H1 (cell line): ENCODE data around the gene TRAP1. TPM values are rescaled to one million over a fixed set of nuclear protein-coding genes. Genes with fewer than 3 reads are reported as not detected.

Experiments
- CTCF ChIA-PET: fragments of 300-600 bp; sonication (Branson Sonifier 250); formaldehyde crosslinking; loops from one replicate; lab custom pipeline; 2021; ENCODE audit not compliant: partially characterized antibody; lab: Charles Lee
- POLR2A ChIA-PET: fragments of 300-600 bp; sonication (Branson Sonifier 250); formaldehyde crosslinking; loops from one replicate; lab custom pipeline; 2021; ENCODE audit warnings: inconsistent platforms; ENCODE audit not compliant: partially characterized antibody; lab: Charles Lee
- DNase-seq, 2 experiments: peaks; one replicate each; pipeline versions ENCODE4 v3.0.0 to v3.0.0-alpha.2; 2010 to 2022; ENCODE audit warnings: low spot score in 2 of 2, low read depth in 1 of 2, mixed read lengths in 1 of 2
- FAIRE-seq: peaks from 2 replicates; lab custom pipeline; 2011; peaks lifted over from hg19 to GRCh38; lab: Jason Lieb, UNC
- H2AFZ ChIP-seq: 2 replicates; pipeline ENCODE4 v1.8.1; 2012; ENCODE audit warnings: low read length, inconsistent platforms
- H2AK5ac ChIP-seq: 2 replicates; pipeline ENCODE4 v1.6.1; 2013; ENCODE audit warnings: low read depth, low read length
- H2BK120ac ChIP-seq: replicated peaks from 2 replicates; pipeline ENCODE3; 2013; ENCODE audit warnings: low read depth, low read length, inconsistent platforms
- H2BK12ac ChIP-seq: 2 replicates; pipeline ENCODE4 v1.6.1; 2013; ENCODE audit warnings: low read depth, low read length
- H2BK15ac ChIP-seq: 2 replicates; pipeline ENCODE4 v1.6.1; 2013; ENCODE audit warnings: low read length
- H2BK20ac ChIP-seq: 2 replicates; pipeline ENCODE4 v1.6.1; 2013; ENCODE audit warnings: low read length
- H2BK5ac ChIP-seq: 2 replicates; pipeline ENCODE4 v1.6.1; 2013; ENCODE audit warnings: low read depth, low read length
- H3K14ac ChIP-seq: 2 replicates; pipeline ENCODE4 v1.6.1; 2013; ENCODE audit warnings: inconsistent platforms; ENCODE audit not compliant: insufficient read length
- H3K18ac ChIP-seq: 2 replicates; pipeline ENCODE4 v1.6.1; 2013; ENCODE audit warnings: low read length; ENCODE audit errors: extremely low read depth
- H3K23ac ChIP-seq: 2 replicates; pipeline ENCODE4 v1.6.1; 2013; ENCODE audit warnings: inconsistent platforms; ENCODE audit not compliant: insufficient read length
- H3K23me2 ChIP-seq: 2 replicates; pipeline ENCODE4 v1.6.1; 2013; ENCODE audit warnings: low read depth, low read length
- H3K27ac ChIP-seq: 2 replicates; pipeline ENCODE4 v1.6.1; 2011; ENCODE audit warnings: low read depth, low read length, inconsistent platforms
- H3K27me3 ChIP-seq, 4 experiments: replicated peaks in 1 of 4; 1 replicate in 1 of 4; 2 replicates in 3 of 4; pipeline versions ENCODE4 v1.6.1 to v1.8.1; 2011 to 2013; ENCODE audit warnings: low read length in 3 of 4, mild to moderate bottlenecking in 3 of 4, inconsistent platforms in 2 of 4, mixed read lengths in 2 of 4, moderate library complexity in 1 of 4; ENCODE audit not compliant: control insufficient read depth in 3 of 4, insufficient read depth in 3 of 4; ENCODE audit errors: extremely low read depth in 1 of 4
- H3K36me3 ChIP-seq, 4 experiments: 2 replicates each; pipeline versions ENCODE4 v1.6.1 to v1.8.1; 2011 to 2013; ENCODE audit warnings: mild to moderate bottlenecking in 4 of 4, low read length in 3 of 4, moderate library complexity in 2 of 4, control low read depth in 1 of 4, inconsistent platforms in 1 of 4; ENCODE audit not compliant: insufficient read depth in 4 of 4, control insufficient read depth in 2 of 4
- H3K4ac ChIP-seq: replicated peaks from 2 replicates; pipeline ENCODE3; 2013; ENCODE audit warnings: low read length, low read depth, mixed read lengths, inconsistent platforms; ENCODE audit not compliant: insufficient read length
- H3K4me1 ChIP-seq, 4 experiments: replicated peaks in 1 of 4; 1 replicate in 1 of 4; 2 replicates in 3 of 4; pipeline versions ENCODE4 v1.6.1 to v1.8.1; 2011 to 2013; ENCODE audit warnings: low read length in 3 of 4, inconsistent platforms in 2 of 4, mixed read lengths in 1 of 4; ENCODE audit not compliant: insufficient read depth in 4 of 4, control insufficient read depth in 3 of 4
- H3K4me2 ChIP-seq, 2 experiments: 2 replicates each; pipeline versions ENCODE4 v1.6.1 to v1.8.1; 2011 to 2013; ENCODE audit warnings: low read depth in 2 of 2, low read length in 2 of 2, control low read depth in 1 of 2, inconsistent platforms in 1 of 2, mild to moderate bottlenecking in 1 of 2; ENCODE audit not compliant: insufficient read depth in 1 of 2
- H3K4me3 ChIP-seq, 4 experiments: fragments of 200-600, 300-600 bp in 1 of 4; sonication (generic), shearing (Covaris generic), sonication (Bioruptor Twin) in 1 of 4; 2 replicates each; pipeline versions ENCODE4 v1.5.1 to v1.8.1; 2011 to 2016; ENCODE audit warnings: low read length in 4 of 4, low read depth in 3 of 4, control low read depth in 2 of 4, inconsistent platforms in 2 of 4, mild to moderate bottlenecking in 2 of 4, mixed read lengths in 1 of 4, moderate library complexity in 1 of 4; ENCODE audit not compliant: insufficient read depth in 2 of 4; ENCODE audit errors: extremely low read depth in 1 of 4
- H3K56ac ChIP-seq: replicated peaks from 2 replicates; pipeline ENCODE3; 2013; ENCODE audit warnings: low read depth, mild to moderate bottlenecking, mixed read lengths, low read length, inconsistent platforms; ENCODE audit not compliant: insufficient read length
- H3K79me1 ChIP-seq: 2 replicates; pipeline ENCODE4 v1.6.1; 2013; ENCODE audit warnings: low read depth, low read length, control low read depth
- H3K79me2 ChIP-seq, 2 experiments: 2 replicates each; pipeline versions ENCODE4 v1.6.1 to v1.8.1; 2012 to 2013; ENCODE audit warnings: low read length in 2 of 2, mild to moderate bottlenecking in 2 of 2, inconsistent platforms in 1 of 2; ENCODE audit not compliant: insufficient read depth in 2 of 2, control insufficient read depth in 1 of 2
- H3K9ac ChIP-seq, 4 experiments: replicated peaks in 1 of 4; 1 replicate in 1 of 4; 2 replicates in 3 of 4; pipeline versions ENCODE4 v1.6.1 to v1.8.1; 2011 to 2013; ENCODE audit warnings: low read depth in 3 of 4, low read length in 3 of 4, control low read depth in 2 of 4, mild to moderate bottlenecking in 2 of 4, moderate library complexity in 2 of 4, inconsistent platforms in 1 of 4; ENCODE audit errors: extremely low read depth in 1 of 4
- H3K9me3 ChIP-seq, 2 experiments: 2 replicates each; pipeline versions ENCODE4 v1.6.1 to v1.8.1; 2012 to 2013; ENCODE audit warnings: mild to moderate bottlenecking in 2 of 2, moderate library complexity in 2 of 2, control low read depth in 1 of 2, inconsistent platforms in 1 of 2, low read depth in 1 of 2, low read length in 1 of 2, mixed read lengths in 1 of 2; ENCODE audit not compliant: insufficient read depth in 2 of 2
- H4K20me1 ChIP-seq, 2 experiments: replicated peaks in 1 of 2; 2 replicates each; pipeline versions ENCODE3 to v1.8.1; 2011 to 2013; ENCODE audit warnings: inconsistent platforms in 2 of 2, low read length in 2 of 2, mild to moderate bottlenecking in 1 of 2; ENCODE audit not compliant: insufficient read depth in 2 of 2, control insufficient read depth in 1 of 2
- H4K5ac ChIP-seq: 2 replicates; pipeline ENCODE4 v1.6.1; 2013; ENCODE audit warnings: low read length, low read depth, mixed read lengths, inconsistent platforms; ENCODE audit not compliant: insufficient read length
- H4K8ac ChIP-seq: 2 replicates; pipeline ENCODE4 v1.8.0; 2013; ENCODE audit warnings: mild to moderate bottlenecking, moderate library complexity, low read length, inconsistent platforms; ENCODE audit not compliant: insufficient read depth; ENCODE audit errors: extremely low read depth
- H4K91ac ChIP-seq: replicated peaks from 2 replicates; pipeline ENCODE3; 2013; ENCODE audit warnings: low read length, mixed read lengths, inconsistent platforms; ENCODE audit not compliant: insufficient read length
- BACH1 ChIP-seq: IDR thresholded peaks from 2 replicates; pipeline ENCODE4 v1.6.1; 2012; ENCODE audit warnings: low read length, improper control_type of control experiment
- CBX8 ChIP-seq: fragments of 300-800, 300-1000 bp; sonication (generic); IDR thresholded peaks from 2 replicates; pipeline ENCODE4 v1.7.1; 2016; ENCODE audit warnings: low read depth, low read length, borderline replicate concordance
- CEBPB ChIP-seq: IDR thresholded peaks from 2 replicates; pipeline ENCODE4 v1.6.1; 2012; ENCODE audit warnings: low read depth, low read length
- EZH2 ChIP-seq: fragments of 200-600 bp; sonication (generic); IDR thresholded peaks from 2 replicates; pipeline ENCODE4 v1.7.1; 2012; ENCODE audit warnings: low read depth, mild to moderate bottlenecking, moderate library complexity, low read length, inconsistent platforms; ENCODE audit not compliant: severe bottlenecking
- GTF2F1 ChIP-seq: IDR thresholded peaks from 2 replicates; pipeline ENCODE4 v1.6.1; 2012; ENCODE audit warnings: low read depth, low read length, improper control_type of control experiment, borderline replicate concordance
- JUN ChIP-seq: IDR thresholded peaks from 2 replicates; pipeline ENCODE4 v1.6.1; 2011; ENCODE audit warnings: low read depth, mild to moderate bottlenecking, improper control_type of control experiment, low read length
- RAD21 ChIP-seq, 2 experiments: IDR thresholded peaks in 1 of 2; conservative IDR thresholded peaks in 1 of 2; 2 replicates each; pipeline ENCODE4 v1.6.1; 2011; ENCODE audit warnings: low read depth in 2 of 2, low read length in 2 of 2, improper control_type of control experiment in 1 of 2, inconsistent platforms in 1 of 2, mild to moderate bottlenecking in 1 of 2, moderate library complexity in 1 of 2
- RNF2 ChIP-seq: fragments of 200-900, 300-1000 bp; sonication (generic); IDR thresholded peaks from 2 replicates; pipeline ENCODE4 v1.7.1; 2016; ENCODE audit warnings: borderline replicate concordance, low read depth, mild to moderate bottlenecking, antibody characterized with exemption, low read length; ENCODE audit not compliant: poor library complexity, severe bottlenecking; ENCODE audit errors: missing control alignments
- SRF ChIP-seq: IDR thresholded peaks from 2 replicates; pipeline ENCODE4 v1.6.1; 2011; ENCODE audit warnings: mild to moderate bottlenecking, low read depth, low read length, moderate library complexity
- SUZ12 ChIP-seq: fragments of 200-600 bp; sonication (generic); IDR thresholded peaks from 2 replicates; pipeline ENCODE4 v1.6.1; 2012; ENCODE audit warnings: mild to moderate bottlenecking, inconsistent platforms, low read length, moderate library complexity, mixed read lengths
- WGBS, 2 experiments: shearing (Covaris generic) in 1 of 2; methylation state at CpG; one replicate each; pipeline versions ENCODE4 v1.1.6 to v1.1.7; 2013 to 2015; ENCODE audit warnings: low lambda C conversion rate in 2 of 2, mixed read lengths in 2 of 2, inconsistent platforms in 1 of 2, low coverage in 1 of 2, missing lambda C conversion rate in 1 of 2; ENCODE audit not compliant: insufficient replicate concordance in 2 of 2, insufficient coverage in 1 of 2, insufficient read length in 1 of 2; ENCODE audit errors: extremely low coverage in 1 of 2, missing lambda C conversion rate in 1 of 2; 5-methylcytosine and 5-hydroxymethylcytosine counted together
- polyA plus RNA-seq, 7 experiments: library from polyadenylated mRNA; depleted of rRNA in 3 of 7; stranded (reverse) in 5 of 7; unstranded in 2 of 7; fragments of >200 nt in 5 of 7; fragments of 200-250 nt in 2 of 7; gene quantifications; 1 replicate in 5 of 7; 2 replicates in 1 of 7; 4 replicates in 1 of 7; pipeline versions ENCODE4 v1.2.1 to v1.2.3, GENCODE V29; 2011 to 2013; ENCODE audit warnings: missing spikeins in 2 of 7, mixed read lengths in 2 of 7
- total RNA-seq: library from RNA; stranded (reverse); fragmentation: NEBNext Ultra II Directional; extraction: Animal tissue kit (Norgen Biotek cat#: 25700); gene quantifications from 2 replicates; pipeline ENCODE4 v1.2.1, GENCODE V29; 2021

TRAP1 gene
- total and polyA plus RNA-seq, 2 of the 8 experiments (the other 6 are each of a cell fraction or from before 2014, with no cell fraction given), result 215 to 283 TPM

DNA sequence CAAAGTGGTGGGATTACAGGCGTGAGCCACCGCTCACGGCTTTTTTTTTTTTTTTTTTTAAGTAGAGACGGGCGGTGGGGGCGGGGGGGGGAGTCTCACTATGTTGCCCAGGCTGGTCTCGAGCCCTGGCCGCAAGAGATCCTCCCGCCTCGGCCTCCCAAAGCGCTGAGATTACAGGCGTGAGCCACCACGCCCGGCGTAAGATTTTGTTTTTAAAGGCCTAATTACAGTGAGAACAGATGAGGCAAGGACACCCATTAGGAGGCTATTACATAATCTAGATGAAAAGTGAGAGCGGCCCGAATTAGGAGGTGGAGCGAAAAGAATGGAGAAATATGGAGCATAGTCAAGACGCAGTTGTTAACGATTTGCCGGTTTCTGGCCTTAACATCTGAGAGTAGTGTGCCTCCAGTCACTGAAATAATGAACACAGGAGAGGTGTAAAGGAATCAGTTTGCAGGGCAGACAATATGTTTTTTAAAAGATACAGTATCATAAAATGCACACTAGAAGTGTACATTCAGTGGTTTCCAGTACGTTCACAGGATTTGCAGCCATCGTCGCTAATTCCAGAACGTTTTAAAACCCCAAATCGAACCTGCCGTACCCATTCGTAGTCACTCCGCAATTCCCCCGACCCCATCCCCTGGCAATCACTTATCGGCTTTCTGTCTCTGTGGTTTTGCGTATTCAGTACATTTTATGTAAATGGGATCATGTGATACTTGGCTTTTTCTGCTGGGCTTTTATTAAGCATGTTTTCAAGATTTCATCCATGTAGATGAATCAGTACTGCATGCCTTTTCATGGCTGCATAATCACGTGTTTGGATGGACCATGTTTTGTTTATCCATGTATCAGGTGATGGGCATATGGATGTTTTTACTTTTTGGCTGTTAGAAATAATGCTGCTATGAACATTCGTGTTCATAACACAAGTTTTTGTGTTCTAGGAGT, 104.5 kb downstream of the TRAP1 start:
- Histone ChIP-seq H3K23me2 (peaks cover 6% of the 10 kb centered on the region; the same call in 1 of the 2 replicates), H4K91ac (no peak overlapping the region), H2AK5ac (no peak overlapping the region), H4K8ac (no peak overlapping the region), H2AFZ (no peak overlapping the region), H3K4me2 (peak overlapping the region; percentile 80 to 98), H3K36me3 (peaks cover 0 to 3% (median 0%) of the 10 kb centered on the region in 4 experiments; a peak in 3 of 8 replicates), H3K23ac (no peak overlapping the region), H2BK12ac (no peak overlapping the region), H3K9ac (no peak overlapping the region), H4K20me1 (no peaks in the 10 kb centered on the region), H3K27me3 (peaks cover 0 to 3% (median 0%) of the 10 kb centered on the region in 4 experiments; a peak in 1 of 7 replicates), H3K79me1 (peaks cover 7% of the 10 kb centered on the region; the same call in 1 of the 2 replicates), H2BK20ac (no peak overlapping the region), H3K14ac (no peak overlapping the region), H3K56ac (no peak overlapping the region), H3K4me1 (peaks cover 0 to 4% (median 0%) of the 10 kb centered on the region in 4 experiments; a peak in 3 of 7 replicates), H3K18ac (no peak overlapping the region), H3K4me3 (peak overlapping the region; percentile 82 to 99 (median 88)), H3K27ac (no peak overlapping the region), H2BK5ac (no peak overlapping the region), H4K5ac (no peak overlapping the region), H3K79me2 (peaks cover 8 to 40% of the 10 kb centered on the region in 2 experiments), H3K4ac (no peak overlapping the region), H2BK15ac (no peak overlapping the region), H2BK120ac (no peak overlapping the region), H3K9me3 (no peaks in the 10 kb centered on the region)
- FAIRE-seq, result no peak
- CTCF ChIA-PET, result interaction anchor here (1.0 to 1.3 kb wide), 3 partner anchors 23 to 63 kb away, joined by 3 to 7 read pairs (median 3); no protein-coding TSS in a partner anchor
- DNase-seq, result no peak
- POLR2A ChIA-PET, result interaction anchor here (0.6 to 1.4 kb wide), 7 partner anchors 9 to 34 kb away, joined by 3 to 5 read pairs (median 3); no protein-coding TSS in a partner anchor
- 94% methylated on average over 26 of the region's 34 CpGs; no CpG with 5 or more reads in 1 of the 2 experiments for WGBS, 2 experiments
- TF ChIP-seq CBX8, result no peak
- no peak for TF ChIP-seq CEBPB
- TF ChIP-seq RNF2, result no peak
- no peak for TF ChIP-seq RAD21 (IDR thresholded peaks at IDR 0.05 in 1 of 2, conservative IDR thresholded peaks at IDR 0.05 in 1 of 2; ENCODE audit: low read depth in 2 of 2, low read length in 2 of 2)
- TF ChIP-seq GTF2F1, result no peak
- no peak for TF ChIP-seq SRF
- TF ChIP-seq EZH2, result no peak
- no peak for TF ChIP-seq BACH1
- no peak for TF ChIP-seq JUN
- TF ChIP-seq SUZ12, result no peak
